ENCODE measurements around the gene SLIT3.
A peak's percentile ranks its signal among the peaks of the same experiment; 100 is the strongest.

SLIT3 gene

GRCh38 chr5:169244812-169245211 is 56.1 kb downstream of the SLIT3 start:
- H3K4me3 ChIP-seq (ENCODE audit: low read length) = no peak overlapping the region
- TF ChIP-seq CTCF (conservative IDR thresholded peaks at IDR 0.05; ENCODE audit: low read length) = no peak
- DNase-seq (ENCODE audit: low read depth) = no peak

- no peak overlapping the region for H3K4me3 ChIP-seq (ENCODE audit: low read length)
- TF ChIP-seq CTCF (conservative IDR thresholded peaks at IDR 0.05; ENCODE audit: low read length) = no peak
- no peak for DNase-seq (ENCODE audit: low read depth)
Observed at GRCh38 chr5:169243651-169244422, 57.1 kb downstream of the SLIT3 start.

GRCh38 chr5:169242849-169243186 is 58.1 kb downstream of the SLIT3 start:
- no peak for TF ChIP-seq CTCF (conservative IDR thresholded peaks at IDR 0.05; ENCODE audit: low read length)
- H3K4me3 ChIP-seq (ENCODE audit: low read length) = no peak overlapping the region
- peak; percentile 74 for DNase-seq (ENCODE audit: low read depth)

GRCh38 chr5:169242175-169242848 is 58.6 kb downstream of the SLIT3 start:
- no peak for TF ChIP-seq CTCF (conservative IDR thresholded peaks at IDR 0.05; ENCODE audit: low read length)
- DNase-seq (ENCODE audit: low read depth) = no peak
- no peak overlapping the region for H3K4me3 ChIP-seq (ENCODE audit: low read length)

GRCh38 chr5:169229342-169229892 is 71.5 kb downstream of the SLIT3 start:
- TF ChIP-seq CTCF (conservative IDR thresholded peaks at IDR 0.05; ENCODE audit: low read length) = no peak
- no peak overlapping the region for H3K4me3 ChIP-seq (ENCODE audit: low read length)
- peak; percentile 77 for DNase-seq (ENCODE audit: low read depth)

- H3K4me3 ChIP-seq (ENCODE audit: low read length) = no peak overlapping the region
- DNase-seq (ENCODE audit: low read depth) = no peak
- TF ChIP-seq CTCF (conservative IDR thresholded peaks at IDR 0.05; ENCODE audit: low read length) = no peak
Observed at GRCh38 chr5:169226895-169227294, 74.0 kb downstream of the SLIT3 start.
